OCI-LY7 (cell line): Measurements from ENCODE around the gene ANKRD13D. TPM values are rescaled to one million over a fixed set of nuclear protein-coding genes. Genes with fewer than 3 reads are reported as not detected.

Experiments used
- BruUV-seq: library from RNA; stranded (reverse); fragments of 400-500 nt; replicated peaks from 2 replicates; lab custom pipeline; 2021; lab: Mats Ljungman, UMichigan
- CTCF ChIA-PET: fragments of 300-600 bp; sonication (Branson Sonifier 250); formaldehyde crosslinking; loops from one replicate; lab custom pipeline; 2022; ENCODE audit warnings: antibody characterized with exemption; ENCODE audit not compliant: unreplicated experiment; lab: Charles Lee
- POLR2A ChIA-PET: fragments of 300-600 bp; sonication (Branson Sonifier 250); formaldehyde crosslinking; loops from one replicate; lab custom pipeline; 2022; ENCODE audit warnings: antibody characterized with exemption; lab: Charles Lee
- DNase-seq: peaks from one replicate; pipeline ENCODE4 v3.0.0-alpha.2; 2015; ENCODE audit warnings: low spot score
- H2AFZ ChIP-seq: fragments of 200-600 bp; sonication (generic), shearing (Covaris generic); 2 replicates; pipeline ENCODE4 v1.6.1; 2014; ENCODE audit warnings: mild to moderate bottlenecking, antibody characterized with exemption, low read length, moderate library complexity
- H3K27ac ChIP-seq: fragments of 200-600 bp; sonication (generic); 2 replicates; pipeline ENCODE4 v1.5.1; 2014; ENCODE audit warnings: mixed run types, low read depth, mild to moderate bottlenecking, moderate library complexity, low read length, inconsistent platforms; ENCODE audit not compliant: poor library complexity, severe bottlenecking
- H3K36me3 ChIP-seq: fragments of 200-600 bp; sonication (generic); 2 replicates; pipeline ENCODE4 v1.6.1; 2014; ENCODE audit warnings: mild to moderate bottlenecking, antibody characterized with exemption, low read length, moderate library complexity, mixed read lengths; ENCODE audit not compliant: insufficient read depth
- H3K4me1 ChIP-seq: fragments of 200-600 bp; sonication (generic); 2 replicates; pipeline ENCODE4 v1.5.1; 2014; ENCODE audit warnings: mild to moderate bottlenecking, low read length; ENCODE audit not compliant: insufficient read depth, poor library complexity, severe bottlenecking
- H3K4me2 ChIP-seq: fragments of 200-600 bp; sonication (generic); 2 replicates; pipeline ENCODE4 v1.6.1; 2014; ENCODE audit warnings: mild to moderate bottlenecking, low read length
- H3K4me3 ChIP-seq: fragments of 200-600 bp; sonication (generic); 2 replicates; pipeline ENCODE4 v1.5.1; 2014; ENCODE audit warnings: mild to moderate bottlenecking, low read depth, low read length; ENCODE audit not compliant: poor library complexity, severe bottlenecking
- H3K79me2 ChIP-seq: fragments of 200-600 bp; sonication (generic); 2 replicates; pipeline ENCODE4 v1.6.1; 2016; ENCODE audit warnings: low read depth, mild to moderate bottlenecking, low read length, moderate library complexity, mixed read lengths; ENCODE audit not compliant: insufficient read depth
- H3K9me2 ChIP-seq: fragments of 200-600 bp; sonication (generic); 2 replicates; pipeline ENCODE4 v1.6.1; 2016; ENCODE audit warnings: mild to moderate bottlenecking, low read length, mixed read lengths; ENCODE audit not compliant: insufficient read depth
- H3K9me3 ChIP-seq: fragments of 200-600 bp; sonication (generic); 2 replicates; pipeline ENCODE4 v1.6.1; 2014; ENCODE audit warnings: mild to moderate bottlenecking, mixed run types, low read length, mixed read lengths
- H4K20me1 ChIP-seq: fragments of 200-600 bp; sonication (generic); 2 replicates; pipeline ENCODE4 v1.6.1; 2014; ENCODE audit warnings: mild to moderate bottlenecking, antibody characterized with exemption, low read length, moderate library complexity, mixed read lengths; ENCODE audit not compliant: insufficient read depth
- CTCF ChIP-seq: fragments of 200-600 bp; sonication (generic); conservative IDR thresholded peaks from 2 replicates; pipeline ENCODE4 v1.5.1; 2014; ENCODE audit warnings: mild to moderate bottlenecking, antibody characterized with exemption, low read length, moderate library complexity, mixed read lengths
- EZH2phosphoT487 ChIP-seq: fragments of 200-600 bp; sonication (generic); IDR thresholded peaks from 2 replicates; pipeline ENCODE4 v1.6.1; 2018; ENCODE audit warnings: low read depth, borderline replicate concordance, mild to moderate bottlenecking, mixed run types, antibody characterized with exemption, low read length, moderate library complexity, mixed read lengths
- intact Hi-C: fragments of 100-400 bp; cut with micrococcal nuclease; formaldehyde crosslinking; loops from one replicate; pipeline ENCODE4 v1.10.0; 2022; ENCODE audit not compliant: unreplicated experiment
- total RNA-seq, 2 experiments: library from RNA; depleted of rRNA in 1 of 2; stranded (reverse); fragments of >200 nt in 1 of 2; shearing (Covaris generic) in 1 of 2; gene quantifications; 2 replicates each; pipeline ENCODE4 v1.2.3, GENCODE V29; 2014 to 2022

ANKRD13D gene
- total RNA-seq, 2 experiments from 2014 or later: 119 to 136 TPM

GRCh38 chr11:67289651-67290479, 762 bp downstream of the ANKRD13D start:
- TF ChIP-seq EZH2phosphoT487: no peak
- TF ChIP-seq CTCF: no peak
- no peaks in the 10 kb centered on the region for H4K20me1 ChIP-seq
- H3K27ac ChIP-seq: peak overlapping the region; percentile 62
- CTCF ChIA-PET: no interaction called here
- DNase-seq: no peak
- peaks cover 13% of the 10 kb centered on the region for H3K9me3 ChIP-seq
- H3K9me2 ChIP-seq: no peaks in the 10 kb centered on the region
- peaks cover 15% of the 10 kb centered on the region; the same call in 1 of the 2 replicates for H3K79me2 ChIP-seq
- POLR2A ChIA-PET: no interaction called here
- no TSS peak for BruUV-seq
- peak overlapping the region; percentile 96 for H3K4me3 ChIP-seq
- H2AFZ ChIP-seq: no peak overlapping the region
- peaks cover 83% of the 10 kb centered on the region for H3K36me3 ChIP-seq
- H3K4me1 ChIP-seq: peaks cover 47% of the 10 kb centered on the region
- peak overlapping the region; percentile 84 for H3K4me2 ChIP-seq
- intact Hi-C loops: loop anchor here (1.0 kb wide), 1 partner anchor 92 kb away; no protein-coding TSS in a partner anchor

GRCh38 chr11:67290801-67291200, 1.7 kb downstream of the ANKRD13D start:
- POLR2A ChIA-PET: interaction anchor here (1.0 kb wide), 1 partner anchor 28 kb away, joined by 3 read pairs; no protein-coding TSS in a partner anchor
- no peak overlapping the region for H3K27ac ChIP-seq
- intact Hi-C loops: no loop called here
- peaks cover 20% of the 10 kb centered on the region for H3K9me3 ChIP-seq
- peak overlapping the region; percentile 96 for H3K4me3 ChIP-seq
- H3K36me3 ChIP-seq: peaks cover 83% of the 10 kb centered on the region
- H3K79me2 ChIP-seq: peaks cover 16% of the 10 kb centered on the region; the same call in 1 of the 2 replicates
- H3K4me2 ChIP-seq: peak overlapping the region; percentile 84; the same call in 1 of the 2 replicates
- no peak for DNase-seq
- H3K4me1 ChIP-seq: peaks cover 47% of the 10 kb centered on the region
- H3K9me2 ChIP-seq: no peaks in the 10 kb centered on the region
- BruUV-seq: no TSS peak
- CTCF ChIA-PET: interaction anchor here (0.6 kb wide), 1 partner anchor 89 kb away, joined by 3 read pairs; no protein-coding TSS in a partner anchor
- TF ChIP-seq CTCF: no peak
- TF ChIP-seq EZH2phosphoT487: no peak
- H2AFZ ChIP-seq: no peak overlapping the region
- H4K20me1 ChIP-seq: no peaks in the 10 kb centered on the region
